GM12878 (cell line): Measurements from ENCODE around the gene PTPRM. TPM values are rescaled to one million over a fixed set of nuclear protein-coding genes. Genes with fewer than 3 reads are reported as not detected.

Experiments
- ATAC-seq: fragments of 200-7000 bp; cut with Tn5 transposase; 3 replicates; pipeline ENCODE4 v1.9.1; 2020; ENCODE audit warnings: mild to moderate bottlenecking, moderate library complexity
- BruUV-seq: library from RNA; stranded (reverse); fragments of 400-500 nt; replicated peaks from 2 replicates; lab custom pipeline; 2021; lab: Mats Ljungman, UMichigan
- CTCF ChIA-PET: fragments of 300-600 bp; sonication (Branson Sonifier 250); formaldehyde crosslinking; extraction: SDS; loops from one replicate; lab custom pipeline; 2021; ENCODE audit warnings: inconsistent platforms; lab: Yijun Ruan, JAX
- POLR2A ChIA-PET: fragments of 350-600 bp; formaldehyde crosslinking; extraction: SDS; loops from one replicate; lab custom pipeline; 2021; ENCODE audit warnings: inconsistent platforms; lab: Charles Lee
- RAD21 ChIA-PET: fragments of 300-600 bp; sonication (Branson Sonifier 250); formaldehyde crosslinking; loops from one replicate; lab custom pipeline; 2023; ENCODE audit warnings: antibody characterized with exemption; ENCODE audit not compliant: unreplicated experiment; lab: Charles Lee
- SMC1A ChIA-PET: fragments of 300-600 bp; sonication (Branson Sonifier 250); formaldehyde crosslinking; loops from one replicate; lab custom pipeline; 2023; ENCODE audit not compliant: unreplicated experiment, uncharacterized antibody; lab: Charles Lee
- DNase-seq: peaks from one replicate; pipeline ENCODE4 v3.0.0-alpha.2; 2011; ENCODE audit warnings: low read depth, low spot score
- FAIRE-seq: peaks from 3 replicates; lab custom pipeline; 2011; peaks lifted over from hg19 to GRCh38; lab: Jason Lieb, UNC
- H2AFZ ChIP-seq: 2 replicates; pipeline ENCODE4 v1.6.0; 2011; ENCODE audit warnings: low read depth, low read length, control low read depth; ENCODE audit not compliant: control insufficient read depth
- H3K27ac ChIP-seq: 2 replicates; pipeline ENCODE4 v1.5.1; 2011; ENCODE audit warnings: control low read depth; ENCODE audit not compliant: control insufficient read depth, insufficient read depth
- H3K27me3 ChIP-seq, 2 experiments: replicated peaks in 1 of 2; 2 replicates each; pipeline versions ENCODE4 v1.6.0 to v1.6.1; 2011; ENCODE audit warnings: low read length in 1 of 2; ENCODE audit not compliant: control insufficient read depth in 2 of 2, insufficient read depth in 2 of 2
- H3K36me3 ChIP-seq, 2 experiments: 2 replicates each; pipeline ENCODE4 v1.5.1; 2011; ENCODE audit warnings: low read length in 1 of 2; ENCODE audit not compliant: control insufficient read depth in 2 of 2, insufficient read depth in 2 of 2
- H3K4me1 ChIP-seq: 2 replicates; pipeline ENCODE4 v1.6.1; 2011; ENCODE audit warnings: mild to moderate bottlenecking, low read length, moderate library complexity, mixed read lengths; ENCODE audit not compliant: control insufficient read depth, insufficient read depth
- H3K4me2 ChIP-seq: 2 replicates; pipeline ENCODE4 v1.6.0; 2011; ENCODE audit warnings: control low read depth; ENCODE audit not compliant: control insufficient read depth, insufficient read depth
- H3K4me3 ChIP-seq: fragments of 200-600 bp; sonication (generic); 2 replicates; pipeline ENCODE4 v1.5.1; 2016
- H3K79me2 ChIP-seq: 2 replicates; pipeline ENCODE4 v1.6.0; 2011; ENCODE audit warnings: low read length; ENCODE audit not compliant: control insufficient read depth, insufficient read depth
- H3K9ac ChIP-seq: 2 replicates; pipeline ENCODE4 v1.8.0; 2011; ENCODE audit warnings: low read length, control low read depth, mixed read lengths; ENCODE audit not compliant: control insufficient read depth, insufficient read depth
- H3K9me3 ChIP-seq: replicated peaks from 3 replicates; pipeline ENCODE4 v1.5.1; 2011; ENCODE audit warnings: mild to moderate bottlenecking, low read length; ENCODE audit not compliant: control insufficient read depth, insufficient read depth
- H4K20me1 ChIP-seq: 2 replicates; pipeline ENCODE4 v1.6.0; 2011; ENCODE audit not compliant: control insufficient read depth, insufficient read depth
- BCL11A ChIP-seq: IDR thresholded peaks from 2 replicates; pipeline ENCODE4 v1.6.1; 2011; ENCODE audit warnings: low read depth, low read length
- CBX3 ChIP-seq: fragments of 200-600 bp; sonication (generic); IDR thresholded peaks from 2 replicates; pipeline ENCODE4 v1.6.1; 2016; ENCODE audit warnings: low read depth, borderline replicate concordance
- CEBPB ChIP-seq, 2 experiments: fragments of 150-350 bp in 1 of 2; IDR thresholded peaks; 2 replicates each; pipeline ENCODE4 v1.6.1; 2012 to 2014; ENCODE audit warnings: low read depth in 2 of 2, low read length in 2 of 2, borderline replicate concordance in 1 of 2, inconsistent platforms in 1 of 2
- HSF1 ChIP-seq: fragments of 150-350 bp; IDR thresholded peaks from 2 replicates; pipeline ENCODE4 v1.6.1; 2014; ENCODE audit warnings: mild to moderate bottlenecking, low read depth, low read length
- JUNB ChIP-seq: IDR thresholded peaks from 2 replicates; pipeline ENCODE4 v1.6.1; 2016; ENCODE audit warnings: antibody characterized with exemption, mild to moderate bottlenecking
- POLR2AphosphoS5 ChIP-seq: IDR thresholded peaks from 2 replicates; pipeline ENCODE4 v1.6.1; 2011; ENCODE audit warnings: mild to moderate bottlenecking, low read length, inconsistent platforms
- SMAD1 ChIP-seq: fragments of 450-650 bp; IDR thresholded peaks from 2 replicates; pipeline ENCODE4 v1.6.1; 2018; ENCODE audit warnings: mild to moderate bottlenecking, low read depth; ENCODE audit not compliant: partially characterized antibody
- ZBTB11 ChIP-seq: fragments of 450-650 bp; formaldehyde crosslinking; IDR thresholded peaks from 2 replicates; pipeline ENCODE4 v1.5.0; 2022; ENCODE audit warnings: mild to moderate bottlenecking, missing genetic modification characterization
- WGBS: methylation state at CpG from one replicate; pipeline ENCODE4 v1.1.6; 2016; ENCODE audit warnings: low lambda C conversion rate; ENCODE audit not compliant: insufficient replicate concordance, insufficient coverage; ENCODE audit errors: missing lambda C conversion rate; 5-methylcytosine and 5-hydroxymethylcytosine counted together
- in situ Hi-C: fragments of 300-500 bp; cut with MboI; formaldehyde crosslinking; loops from 9 replicates; pipeline ENCODE4 v1.14.3; 2018; ENCODE audit warnings: mixed read lengths
- intact Hi-C: fragments of 100-400 bp; cut with micrococcal nuclease; formaldehyde crosslinking; loops from one replicate; pipeline ENCODE4 v1.14.2; 2022; ENCODE audit not compliant: unreplicated experiment
- polyA plus RNA-seq, 11 experiments: library from polyadenylated mRNA; depleted of rRNA in 4 of 11; unstranded in 6 of 11; stranded (reverse) in 5 of 11; fragments of >200 nt; fragmentation: Nextera tagmentation in 4 of 11; fragmentation: Illumina TruSeq in 1 of 11; extraction: Ambion mirVana in 4 of 11; extraction: Trizol in 1 of 11; gene quantifications; 1 replicate in 1 of 11; 2 replicates in 10 of 11; pipeline versions ENCODE4 v1.2.1 to v1.2.3, GENCODE V29; 2011 to 2016; ENCODE audit warnings: inconsistent platforms in 2 of 11, missing spikeins in 2 of 11, low read depth in 1 of 11
- total RNA-seq, 4 experiments: library from RNA; depleted of rRNA in 3 of 4; stranded (reverse); fragments of >200 nt in 3 of 4; fragmentation: Illumina TruSeq in 1 of 4; extraction: Trizol in 1 of 4; gene quantifications; 2 replicates each; pipeline versions ENCODE4 v1.2.1 to v1.2.3, GENCODE V29; 2013 to 2021

PTPRM gene
- total and polyA plus RNA-seq, 10 of the 15 experiments (the other 5 are each of a cell fraction or from before 2014, with no cell fraction given), result 0.07 to 22.6 (median 0.60) TPM

- TF ChIP-seq ZBTB11 (CRISPR knock-in tag), result no peak
- TF ChIP-seq, all 136 proteins: peak for 0
These were observed 79.2 kb downstream of the PTPRM start (continued) for GRCh38 chr18:7646174-7646886.

- H3K9me3 ChIP-seq, result no peaks in the 10 kb centered on the region
- H3K4me1 ChIP-seq, result no peaks in the 10 kb centered on the region
- no peak overlapping the region for H3K9ac ChIP-seq
- WGBS, result 2% methylated on average over 3 of the region's 3 CpGs
- ChIA-PET RAD21 (no interaction called here), POLR2A (no interaction called here), SMC1A (no interaction called here), CTCF (no interaction called here)
- no peaks in the 10 kb centered on the region for H3K27me3 ChIP-seq
- DNase-seq (no peak), ATAC-seq (no peak), FAIRE-seq (no peak)
- TF ChIP-seq JUNB, result no peak
- no peak for TF ChIP-seq HSF1
- TF ChIP-seq CEBPB (IDR thresholded peaks at IDR 0.05; ENCODE audit: borderline replicate concordance in 1 of 2, low read depth in 2 of 2, low read length in 2 of 2), result no peak
- TF ChIP-seq BCL11A, result no peak
- no peak for TF ChIP-seq CBX3
- TF ChIP-seq SMAD1, result no peak
- no peak for TF ChIP-seq POLR2AphosphoS5
- no peak overlapping the region for H3K4me2 ChIP-seq
- no TSS peak for BruUV-seq
- H3K36me3 ChIP-seq, result no peaks in the 10 kb centered on the region
- H3K79me2 ChIP-seq, result no peaks in the 10 kb centered on the region
- intact Hi-C loops (no loop called here), in situ Hi-C loops (no loop called here)
- H2AFZ ChIP-seq, result no peak overlapping the region
- no peaks in the 10 kb centered on the region for H4K20me1 ChIP-seq
- no peak overlapping the region for H3K27ac ChIP-seq
- no peak overlapping the region for H3K4me3 ChIP-seq
These were observed 80.4 kb downstream of the PTPRM start for GRCh38 chr18:7647500-7647899.
